22Rv1 (cell line): ENCODE measurements around the gene HOXA3.

ENCODE experiments used
- CTCF ChIP-seq: fragments of 450-650 bp; IDR thresholded peaks from 2 replicates; pipeline ENCODE4 v1.5.1; 2017; ENCODE audit warnings: mild to moderate bottlenecking
- ZFX ChIP-seq: fragments of 450-650 bp; IDR thresholded peaks from 2 replicates; pipeline ENCODE4 v1.6.1; 2017; ENCODE audit warnings: antibody characterized with exemption, borderline replicate concordance

GRCh38 chr7:27110186-27111031, 42.0 kb downstream of the HOXA3 start:
- TF ChIP-seq CTCF (no peak), ZFX (no peak)
